ENCODE results near the gene FRRS1L.
A peak's percentile ranks its signal among the peaks of the same experiment; 100 is the strongest.

Gene FRRS1L

DNA sequence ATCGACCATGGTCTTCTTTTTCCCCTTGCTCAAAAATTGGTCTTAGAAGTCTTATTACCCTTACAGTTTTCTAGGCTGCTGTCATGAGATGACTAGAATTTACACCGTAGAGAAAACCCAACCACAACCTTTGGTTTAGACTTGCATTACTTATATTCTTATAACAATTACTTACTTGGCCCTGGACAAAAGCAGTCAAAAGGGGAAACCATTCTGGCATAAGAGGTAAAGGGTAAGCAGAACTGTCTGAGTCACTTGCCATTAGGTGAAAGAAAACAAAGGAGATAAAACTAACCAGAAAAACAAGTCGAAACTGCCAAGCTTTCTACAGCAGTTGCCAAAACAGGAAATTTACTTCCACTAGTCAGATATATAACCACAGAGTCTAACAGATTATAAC is 65.2 kb downstream of the FRRS1L start:
- no peak for DNase-seq

DNA sequence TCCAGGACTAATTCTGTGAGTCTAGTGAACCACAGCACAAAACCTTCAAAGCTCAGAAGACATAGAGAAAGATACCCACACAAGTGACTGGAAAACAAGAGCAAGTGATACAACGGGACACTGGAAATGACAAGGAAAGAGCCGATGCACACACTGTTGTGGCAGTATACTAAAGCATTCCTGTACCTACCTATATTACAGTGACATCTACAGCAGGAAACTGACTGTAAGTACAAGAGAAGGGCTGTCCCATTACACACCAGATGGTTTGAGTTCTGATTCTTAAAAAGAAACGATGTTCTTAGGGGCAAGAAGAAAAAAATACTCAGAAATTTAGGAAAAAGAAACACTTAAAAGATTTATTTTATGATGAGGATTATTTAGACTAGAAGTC is 65.8 kb downstream of the FRRS1L start:
- DNase-seq, result no peak

DNA sequence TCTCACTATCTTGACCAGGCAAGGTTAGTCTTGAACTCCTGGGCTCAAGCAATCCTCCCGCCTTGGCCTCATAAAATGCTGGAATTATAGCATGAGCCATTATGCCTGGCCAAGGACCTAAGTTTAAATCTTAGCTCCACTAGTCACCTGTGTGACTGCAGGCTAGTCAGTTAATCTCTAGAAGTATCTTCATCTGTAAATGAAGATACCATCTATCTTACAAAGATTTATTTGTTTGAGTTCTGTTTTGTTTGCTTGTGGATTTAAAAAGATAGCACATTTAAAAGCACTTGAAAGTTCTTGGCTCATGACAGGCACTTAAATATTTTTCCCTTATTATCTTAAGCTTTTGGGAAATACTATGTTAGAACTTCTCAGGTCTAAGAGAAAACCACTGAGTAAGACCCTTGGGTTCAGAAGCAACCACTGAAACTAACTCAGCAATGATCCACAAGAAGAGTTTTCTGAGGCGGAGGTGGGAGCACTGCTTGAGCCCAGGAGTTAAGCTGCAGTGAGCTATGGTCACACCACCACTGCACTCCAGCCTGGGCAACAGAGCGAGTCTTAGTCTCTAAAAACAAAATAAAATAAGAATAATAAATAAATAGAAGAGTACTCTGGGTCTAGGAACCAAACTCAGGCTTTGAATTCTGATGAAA is 66.4 kb downstream of the FRRS1L start:
- DNase-seq, result no peak

DNA sequence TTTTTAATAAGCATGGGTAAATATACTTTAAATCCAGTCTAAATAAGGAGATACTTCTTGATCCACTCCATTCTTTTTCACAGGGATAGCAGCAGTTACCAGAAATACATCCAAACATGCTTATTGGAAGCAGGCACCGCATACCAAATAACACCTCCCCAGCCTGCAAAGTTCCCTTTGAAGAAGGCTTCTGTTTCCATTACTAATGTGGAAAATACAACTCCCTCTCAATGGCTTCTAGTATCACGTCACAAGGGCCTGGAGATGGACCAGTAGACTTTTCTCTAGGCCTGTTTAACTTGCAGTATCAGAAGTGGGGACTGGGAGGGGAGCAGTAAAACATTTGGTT is 68.1 kb downstream of the FRRS1L start:
- DNase-seq, result peak; percentile 20

DNA sequence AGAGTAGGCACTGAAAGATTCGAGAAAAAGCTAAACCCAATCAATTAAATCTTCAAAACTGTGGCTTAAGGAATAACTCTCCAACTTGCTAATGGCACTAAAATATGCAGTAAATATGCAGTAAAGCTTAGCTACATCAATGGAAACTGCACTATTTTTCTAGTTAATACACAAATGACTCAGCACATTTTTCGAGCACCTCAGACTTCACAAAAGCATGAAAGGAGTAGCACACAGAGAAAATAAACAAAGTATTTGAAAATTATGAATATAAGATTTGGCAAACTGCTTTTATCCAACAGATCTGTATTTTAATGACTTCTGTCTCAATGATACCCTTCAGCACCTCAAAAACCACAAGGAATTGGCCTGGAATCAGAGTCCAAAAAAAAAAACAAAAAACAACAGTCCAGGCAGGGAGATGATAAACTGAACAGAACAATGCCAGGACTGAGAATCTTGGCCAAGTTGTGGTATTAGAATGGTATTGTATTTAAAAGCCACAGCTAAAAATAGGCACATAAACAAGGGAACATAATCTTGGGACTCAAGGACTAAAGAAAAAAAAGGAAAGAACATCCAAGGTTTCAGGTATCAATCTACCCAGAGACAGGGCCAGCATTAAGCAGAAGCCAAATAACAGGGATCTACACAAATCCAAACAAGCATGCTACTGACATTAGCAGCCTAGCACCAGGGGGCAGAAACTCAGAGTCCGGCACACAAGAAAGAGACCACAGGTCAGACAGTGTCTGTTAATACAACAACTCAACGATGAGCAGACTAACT is 68.7 kb downstream of the FRRS1L start:
- DNase-seq, result no peak

DNA sequence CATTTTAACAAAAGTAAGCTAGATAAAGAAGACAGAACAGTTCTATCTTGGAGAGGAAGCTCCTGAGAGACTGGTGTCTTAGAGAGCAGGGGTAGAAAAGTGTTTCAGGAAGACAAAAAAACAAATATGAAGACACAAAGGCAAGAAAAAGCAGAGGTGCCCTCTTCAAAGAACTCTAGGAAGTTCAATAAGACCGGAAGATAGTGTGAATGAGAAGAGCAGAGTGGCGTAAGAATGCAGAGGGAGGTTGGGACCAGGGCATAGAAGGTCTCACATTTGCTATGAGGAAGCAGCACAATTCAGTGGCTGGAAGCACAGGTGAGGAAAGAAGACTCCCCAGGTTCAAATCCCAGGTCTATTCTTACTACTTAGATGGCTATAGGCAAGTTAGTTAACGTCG is 69.9 kb downstream of the FRRS1L start:
- DNase-seq, result no peak

DNA sequence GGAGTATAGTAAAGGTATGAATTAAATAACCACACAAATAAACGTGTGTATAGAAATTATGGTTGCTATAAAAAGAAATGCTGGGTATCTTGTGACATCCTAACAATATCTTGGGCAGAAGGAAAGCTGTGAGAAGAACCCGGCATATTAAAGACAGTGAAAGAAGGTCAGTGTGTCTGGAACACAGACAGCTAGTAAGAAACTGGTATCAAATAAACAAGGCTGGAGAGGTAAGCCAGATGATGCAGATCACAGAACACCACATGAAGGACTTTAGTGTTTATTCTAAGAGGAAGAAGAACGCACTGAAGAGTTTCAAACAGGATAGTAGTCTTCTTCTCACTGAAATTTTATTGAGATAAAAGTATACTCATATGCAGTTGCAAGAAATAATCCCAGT is 71.7 kb downstream of the FRRS1L start:
- DNase-seq, result no peak

DNA sequence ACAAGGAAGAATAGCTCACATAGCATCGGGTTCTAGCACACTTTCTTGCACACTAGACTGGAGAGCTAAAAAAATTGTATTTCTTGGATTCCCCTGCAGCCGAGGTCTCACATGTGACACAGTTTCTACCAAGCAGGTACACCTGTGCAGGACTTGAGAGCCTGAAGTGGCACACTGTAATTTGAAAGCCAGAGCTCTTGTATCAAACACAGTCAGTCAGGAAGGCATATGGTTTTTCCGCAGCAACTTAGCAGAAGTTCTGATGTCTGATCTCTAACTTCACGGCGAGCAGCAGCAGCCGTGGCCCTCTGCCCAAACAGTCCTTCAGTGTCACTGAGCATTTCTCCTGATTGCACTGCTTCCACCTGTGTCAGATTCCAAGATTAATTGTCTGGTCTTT is 72.8 kb downstream of the FRRS1L start:
- no peak for DNase-seq

DNA sequence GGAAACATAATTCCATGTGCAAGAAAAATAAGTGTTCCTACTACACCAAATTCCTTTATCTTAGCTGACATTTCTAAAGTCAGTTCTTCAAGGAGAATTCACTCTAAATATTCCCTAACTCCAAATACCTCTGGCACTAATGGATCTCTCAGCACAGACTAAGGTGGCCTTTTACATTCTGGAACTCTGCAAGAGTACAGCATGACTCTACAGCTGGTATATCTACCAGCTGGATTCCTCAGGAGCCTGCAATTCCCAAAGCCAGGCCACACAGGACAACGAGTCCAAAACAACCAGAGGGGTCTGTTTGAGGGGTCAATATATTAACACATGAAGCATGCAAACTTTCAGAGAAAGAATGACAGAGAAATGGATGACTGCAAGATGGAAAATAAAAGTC is 74.5 kb downstream of the FRRS1L start:
- no peak for DNase-seq

DNA sequence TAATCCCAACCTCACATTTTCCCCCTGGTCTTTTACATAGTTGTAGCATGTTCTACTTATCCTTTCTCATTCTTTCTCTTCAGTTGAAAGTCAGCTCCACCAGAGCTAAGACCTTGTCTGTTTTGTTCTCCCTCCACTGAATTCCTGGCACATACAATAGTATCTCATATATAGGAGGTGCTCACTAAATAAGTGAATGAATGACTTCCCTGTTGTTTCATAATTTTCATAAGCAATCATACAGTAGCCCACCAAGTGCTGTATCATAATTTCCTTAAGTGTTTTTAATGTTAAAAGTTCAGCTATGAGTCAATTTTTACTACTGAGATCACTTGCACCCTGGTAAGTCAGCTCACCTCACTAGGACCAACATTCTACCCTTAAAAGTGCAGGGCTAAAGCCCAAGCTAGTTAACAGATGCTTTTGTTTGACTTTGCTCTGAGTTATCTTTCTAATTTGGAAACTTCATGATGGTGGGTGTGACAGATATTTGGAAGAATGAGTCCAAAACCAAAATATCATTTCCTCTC is 74.9 kb downstream of the FRRS1L start:
- no peak for DNase-seq

DNA sequence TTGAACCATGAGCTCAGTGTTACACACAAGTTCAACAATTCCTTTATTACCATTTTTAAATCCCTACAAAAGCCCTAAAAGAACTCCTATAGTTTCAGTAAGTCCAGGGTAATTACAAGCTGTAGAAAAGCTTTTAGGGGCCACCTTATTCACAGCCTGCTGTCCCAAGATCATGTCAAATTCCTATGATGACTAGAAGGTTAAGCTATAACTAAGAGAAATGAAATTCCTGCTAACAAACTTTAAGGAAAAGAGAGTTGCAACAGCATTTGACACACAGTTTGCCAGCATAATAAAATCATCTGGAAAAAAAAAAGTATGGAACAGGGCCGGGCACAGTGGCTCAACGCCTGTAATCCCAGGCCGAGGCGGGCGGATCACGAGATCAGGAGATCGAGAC is 78.8 kb downstream of the FRRS1L start:
- DNase-seq, result no peak

DNA sequence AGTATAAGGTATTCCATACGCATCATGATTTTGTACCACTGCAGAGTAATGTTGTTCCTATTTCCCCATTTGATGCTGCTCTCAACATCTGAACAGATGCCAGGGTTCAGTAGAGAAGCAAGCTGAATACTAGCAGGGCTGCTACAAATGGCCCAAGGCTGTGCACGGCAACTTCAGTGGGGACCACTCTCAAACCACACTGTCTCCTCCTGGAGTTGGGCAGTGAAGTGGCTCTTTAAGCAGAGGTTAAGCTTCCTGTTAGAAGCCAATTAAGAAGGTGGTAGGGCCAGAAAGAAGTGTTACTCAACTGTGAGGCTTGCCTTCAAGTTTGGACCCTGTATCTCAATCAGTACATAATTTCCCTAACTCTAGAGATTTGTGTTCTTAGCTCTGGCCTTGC is 79.3 kb downstream of the FRRS1L start:
- no peak for DNase-seq

DNA sequence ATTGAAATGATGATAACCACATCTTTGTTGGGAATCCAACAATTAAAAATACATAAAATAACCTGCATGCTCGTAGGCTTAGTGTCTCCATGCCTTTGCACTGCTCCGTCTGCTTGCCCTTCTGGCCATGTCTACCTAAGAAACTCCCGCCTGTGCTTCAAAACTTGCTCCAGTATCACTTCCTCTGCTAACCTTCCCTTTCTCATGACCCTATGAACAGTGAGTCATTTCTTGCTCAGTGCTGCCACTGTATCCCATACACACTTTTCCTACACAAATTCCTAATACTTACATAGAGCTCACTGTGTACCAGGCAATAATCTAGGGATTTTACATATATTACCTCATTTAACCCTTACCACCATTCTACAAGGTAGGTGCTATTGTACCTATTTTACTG is 80.8 kb downstream of the FRRS1L start:
- DNase-seq, result no peak

DNA sequence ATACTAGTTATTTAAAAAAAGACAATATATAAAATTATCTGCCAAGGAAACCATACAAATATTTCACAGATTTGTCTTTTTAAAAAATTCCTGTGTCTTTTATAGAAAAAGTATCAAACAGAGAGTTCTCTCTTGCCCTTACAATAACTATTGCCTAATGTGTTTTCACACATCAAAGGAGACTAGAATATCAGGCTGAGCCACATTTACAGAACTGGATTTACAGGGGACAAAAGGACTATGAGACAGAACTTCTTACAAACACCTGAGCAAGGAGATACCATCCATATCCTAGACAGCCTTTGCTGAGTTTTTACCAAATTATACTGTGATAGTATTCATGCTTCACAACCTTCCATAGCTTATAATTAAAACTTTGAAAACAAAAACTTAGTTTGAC is 81.5 kb downstream of the FRRS1L start:
- DNase-seq, result no peak

DNA sequence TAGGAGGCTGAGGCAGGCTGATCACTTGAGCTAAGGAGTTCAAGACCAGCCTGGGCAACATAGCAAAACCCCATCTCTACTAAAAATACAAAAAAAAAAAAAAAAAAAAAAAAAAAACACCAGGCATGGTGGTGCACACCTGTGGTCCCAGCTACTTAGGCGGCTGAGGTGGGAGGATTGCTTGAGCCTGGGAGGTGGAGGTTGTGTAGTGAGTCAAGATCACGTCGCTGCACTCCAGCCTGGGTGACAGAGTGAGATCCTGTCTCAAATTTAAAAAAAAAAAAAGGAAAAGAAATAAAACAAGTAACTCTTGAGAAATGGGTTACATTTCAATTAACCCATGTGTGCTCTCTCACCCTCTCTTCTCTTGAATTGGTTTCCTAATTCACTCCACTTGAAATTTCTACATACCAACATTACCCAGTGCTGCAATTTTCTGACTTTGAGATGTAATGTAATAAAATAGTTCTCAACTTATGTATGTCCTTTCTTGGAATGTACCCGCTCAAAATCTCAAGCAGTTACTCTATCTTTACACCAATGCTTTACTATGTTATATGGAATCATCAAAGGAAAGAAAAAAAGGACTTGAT is 83.1 kb downstream of the FRRS1L start:
- DNase-seq, result no peak

DNA sequence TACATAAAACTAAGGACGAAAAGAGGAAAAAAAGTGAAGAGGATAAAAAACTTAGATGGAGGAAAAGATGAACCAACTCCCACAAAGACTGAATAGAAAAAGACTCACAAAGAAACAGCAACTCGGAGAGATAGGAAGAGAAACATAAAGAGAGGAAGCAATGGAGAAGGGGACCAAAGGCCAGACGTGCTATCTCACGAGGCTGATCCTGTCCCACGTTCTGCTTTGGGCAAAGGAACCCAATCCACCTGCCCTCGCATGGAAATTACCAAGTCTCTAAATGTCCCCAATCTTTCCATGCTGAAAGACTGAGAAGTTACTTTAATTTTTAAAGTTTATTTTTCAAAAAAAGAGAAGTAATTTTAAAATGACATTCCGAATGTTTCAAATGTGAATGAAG is 83.9 kb downstream of the FRRS1L start:
- no peak for DNase-seq

DNA sequence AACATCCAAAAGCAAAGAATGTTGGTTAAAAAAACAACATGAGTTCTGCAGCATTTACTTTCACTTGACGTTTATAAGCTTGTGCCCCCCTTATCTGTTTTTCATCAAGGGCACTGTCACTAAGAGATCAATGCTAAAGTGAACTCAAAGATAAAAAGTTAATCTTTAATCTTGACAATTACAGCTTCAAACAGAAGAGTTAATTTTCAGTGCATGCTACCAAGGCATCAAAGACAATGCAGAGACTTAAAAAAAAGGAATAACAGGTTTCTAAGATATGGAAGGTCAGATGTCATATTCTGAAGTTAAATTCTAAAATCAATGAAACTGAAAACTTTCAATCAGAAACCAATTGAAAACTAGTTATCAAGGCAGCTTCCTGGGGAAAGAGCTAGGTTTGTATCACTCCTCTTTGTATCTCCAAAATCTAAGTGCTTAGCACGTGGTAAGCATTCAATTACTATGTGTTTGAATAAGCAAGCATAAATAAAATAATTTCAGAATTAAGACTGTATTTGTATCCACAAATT is 84.9 kb downstream of the FRRS1L start:
- DNase-seq, result no peak
